ENCODE measurements around the gene AZGP1. TPM values are rescaled to one million over a fixed set of nuclear protein-coding genes. Genes with fewer than 3 reads are reported as not detected.

The AZGP1 gene
- total and polyA plus RNA-seq, 7 experiments from 2014 or later, result not detected

GRCh38 chr7:100003711-100004661 is 28.2 kb upstream of the AZGP1 start:
- Mint-ChIP-seq H3K4me3 (no peak overlapping the region), H3K27ac (no peak overlapping the region), H3K9me3 (no peaks in the 10 kb centered on the region), H3K27me3 (no peaks in the 10 kb centered on the region), H3K4me1 (peaks cover 0 to 5% (median 0%) of the 10 kb centered on the region in 7 donors), H3K36me3 (no peaks in the 10 kb centered on the region)
- Histone ChIP-seq H3K36me3 (ENCODE audit: control insufficient read depth in 2 of 3, insufficient read depth in 3 of 3, low read length in 3 of 3) (no peaks in the 10 kb centered on the region), H3K9me3 (ENCODE audit: control insufficient read depth in 2 of 3, low read length in 3 of 3) (no peaks in the 10 kb centered on the region), H3K27me3 (ENCODE audit: control insufficient read depth in 2 of 2, insufficient read depth in 2 of 2, low read length in 2 of 2) (no peaks in the 10 kb centered on the region), H3K4me3 (ENCODE audit: low read length) (no peak overlapping the region), H3K4me1 (ENCODE audit: control insufficient read depth in 2 of 2, insufficient read depth in 2 of 2, low read length in 2 of 2) (no peaks in the 10 kb centered on the region), H3K27ac (ENCODE audit: low read depth, low read length) (no peak overlapping the region)
- ChIA-PET CTCF (interaction anchor here (0.7 to 1.5 kb wide), 2 partner anchors 13 to 214 kb away, joined by 4 read pairs; no protein-coding TSS in a partner anchor), POLR2A (interaction anchor here (0.9 to 1.9 kb wide), 2 partner anchors 11 to 98 kb away, joined by 3 to 7 read pairs; partner anchors contain the start of genes AP4M1 and ZKSCAN1)
- DNase-seq, result no peak
- intact Hi-C loops (cut with micrococcal nuclease), result no loop called here
- ATAC-seq, result no peak

GRCh38 chr7:100000239-100000638 is 24.4 kb upstream of the AZGP1 start:
- Mint-ChIP-seq H3K9me3 (no peaks in the 10 kb centered on the region), H3K27ac (no peak overlapping the region), H3K36me3 (peaks cover 0 to 3% (median 0%) of the 10 kb centered on the region in 5 donors), H3K4me1 (peaks cover 7 to 19% (median 18%) of the 10 kb centered on the region in 7 donors), H3K4me3 (no peak overlapping the region), H3K27me3 (peaks cover 0 to 3% (median 0%) of the 10 kb centered on the region in 5 donors)
- Histone ChIP-seq H3K4me1 (ENCODE audit: control insufficient read depth in 2 of 2, insufficient read depth in 2 of 2, low read length in 2 of 2) (peaks cover 7 to 11% of the 10 kb centered on the region in 2 donors), H3K4me3 (ENCODE audit: low read length) (no peak overlapping the region), H3K36me3 (ENCODE audit: control insufficient read depth in 2 of 3, insufficient read depth in 3 of 3, low read length in 3 of 3) (no peaks in the 10 kb centered on the region), H3K9me3 (ENCODE audit: control insufficient read depth in 2 of 3, low read length in 3 of 3) (no peaks in the 10 kb centered on the region), H3K27ac (ENCODE audit: low read depth, low read length) (no peak overlapping the region), H3K27me3 (ENCODE audit: control insufficient read depth in 2 of 2, insufficient read depth in 2 of 2, low read length in 2 of 2) (no peaks in the 10 kb centered on the region)
- ChIA-PET POLR2A (interaction anchor here (0.7 kb wide), 1 partner anchor 210 kb away, joined by 3 read pairs; no protein-coding TSS in a partner anchor), CTCF (interaction anchor here (0.6 kb wide), 1 partner anchor 8 kb away, joined by 3 read pairs; no protein-coding TSS in a partner anchor)
- DNase-seq, result no peak
- intact Hi-C loops (cut with micrococcal nuclease), result no loop called here
- no peak for ATAC-seq

GRCh38 chr7:99997545-99998137 is 21.8 kb upstream of the AZGP1 start:
- ChIA-PET CTCF (no interaction called here), POLR2A (interaction anchor here (1.0 to 4.3 kb wide), 10 partner anchors 18 to 430 kb away, joined by 3 to 42 read pairs (median 4); partner anchors contain the start of genes LAMTOR4, MBLAC1, TRIM4 and ZKSCAN1)
- H3K9me3 ChIP-seq (ENCODE audit: control insufficient read depth in 2 of 3, low read length in 3 of 3), result no peaks in the 10 kb centered on the region
- peak overlapping the region; percentile 71 for H3K27ac ChIP-seq (ENCODE audit: low read depth, low read length)
- Mint-ChIP-seq H3K9me3 (no peaks in the 10 kb centered on the region), H3K27me3 (peaks cover 0 to 3% (median 0%) of the 10 kb centered on the region in 5 donors), H3K4me1 (peaks cover 7 to 21% (median 18%) of the 10 kb centered on the region in 7 donors), H3K4me3 (peak overlapping the region; percentile 71 to 85 (median 76)), H3K27ac (peak overlapping the region; percentile 57 to 95 (median 87)), H3K36me3 (peaks cover 0 to 3% (median 0%) of the 10 kb centered on the region in 5 donors)
- DNase-seq (peak; percentile 55 to 76 (median 72)), ATAC-seq (peak; percentile 96)
- H3K4me1 ChIP-seq (ENCODE audit: control insufficient read depth in 2 of 2, insufficient read depth in 2 of 2, low read length in 2 of 2), result peaks cover 7 to 11% of the 10 kb centered on the region in 2 donors
- no peaks in the 10 kb centered on the region for H3K36me3 ChIP-seq (ENCODE audit: control insufficient read depth in 2 of 3, insufficient read depth in 3 of 3, low read length in 3 of 3)
- no peaks in the 10 kb centered on the region for H3K27me3 ChIP-seq (ENCODE audit: control insufficient read depth in 2 of 2, insufficient read depth in 2 of 2, low read length in 2 of 2)
- intact Hi-C loops (cut with micrococcal nuclease), result loop anchor here (1.0 to 10.0 kb wide), 8 partner anchors 18 to 493 kb away; partner anchors contain the start of genes ZKSCAN1 (in 2 of the 2), ZKSCAN5 (in 1 of the 2), ZNF3 (in 1 of the 2) and ZNF394 (in 1 of the 2)
- peak overlapping the region; percentile 43 for H3K4me3 ChIP-seq (ENCODE audit: low read length)

GRCh38 chr7:99996755-99997544 is 21.1 kb upstream of the AZGP1 start:
- Histone ChIP-seq H3K4me1 (ENCODE audit: control insufficient read depth in 2 of 2, insufficient read depth in 2 of 2, low read length in 2 of 2) (peaks cover 7 to 11% of the 10 kb centered on the region in 2 donors), H3K27me3 (ENCODE audit: control insufficient read depth in 2 of 2, insufficient read depth in 2 of 2, low read length in 2 of 2) (no peaks in the 10 kb centered on the region), H3K27ac (ENCODE audit: low read depth, low read length) (peak overlapping the region; percentile 71), H3K9me3 (ENCODE audit: control insufficient read depth in 2 of 3, low read length in 3 of 3) (no peaks in the 10 kb centered on the region), H3K4me3 (ENCODE audit: low read length) (peak overlapping the region; percentile 43), H3K36me3 (ENCODE audit: control insufficient read depth in 2 of 3, insufficient read depth in 3 of 3, low read length in 3 of 3) (no peaks in the 10 kb centered on the region)
- CTCF ChIA-PET, result interaction anchor here (1.0 to 1.3 kb wide), 2 partner anchors 53 to 133 kb away, joined by 4 to 7 read pairs; partner anchors contain the start of gene ZSCAN21
- Mint-ChIP-seq H3K4me1 (peaks cover 8 to 21% (median 18%) of the 10 kb centered on the region in 7 donors), H3K36me3 (peaks cover 0 to 3% (median 0%) of the 10 kb centered on the region in 5 donors), H3K4me3 (peak overlapping the region; percentile 71 to 85 (median 76)), H3K27ac (peak overlapping the region; percentile 57 to 95 (median 87)), H3K27me3 (peaks cover 0 to 3% (median 0%) of the 10 kb centered on the region in 5 donors), H3K9me3 (no peaks in the 10 kb centered on the region)
- no peak for ATAC-seq
- DNase-seq, result no peak
- intact Hi-C loops (cut with micrococcal nuclease), result loop anchor here (1.0 to 10.0 kb wide), 8 partner anchors 18 to 492 kb away; partner anchors contain the start of genes ZKSCAN1 (in 2 of the 2), ZKSCAN5 (in 1 of the 2), ZNF3 (in 1 of the 2) and ZNF394 (in 1 of the 2)
- POLR2A ChIA-PET, result interaction anchor here (1.0 to 4.3 kb wide), 9 partner anchors 17 to 431 kb away, joined by 3 to 42 read pairs (median 3); partner anchors contain the start of genes MBLAC1, TRIM4, ZKSCAN1 and ZNF3

GRCh38 chr7:99994819-99995218 is 19.0 kb upstream of the AZGP1 start:
- Mint-ChIP-seq H3K27me3 (peaks cover 0 to 9% (median 0%) of the 10 kb centered on the region in 5 donors), H3K4me1 (peaks cover 9 to 24% (median 21%) of the 10 kb centered on the region in 7 donors), H3K27ac (peak overlapping the region in 1 of 9 donors; percentile 36), H3K4me3 (no peak overlapping the region), H3K9me3 (no peaks in the 10 kb centered on the region), H3K36me3 (peaks cover 0 to 3% (median 0%) of the 10 kb centered on the region in 5 donors)
- no peaks in the 10 kb centered on the region for H3K27me3 ChIP-seq (ENCODE audit: control insufficient read depth in 2 of 2, insufficient read depth in 2 of 2, low read length in 2 of 2)
- H3K36me3 ChIP-seq (ENCODE audit: control insufficient read depth in 2 of 3, insufficient read depth in 3 of 3, low read length in 3 of 3), result no peaks in the 10 kb centered on the region
- no peak overlapping the region for H3K4me3 ChIP-seq (ENCODE audit: low read length)
- ChIA-PET CTCF (interaction anchor here (1.2 to 1.7 kb wide), 3 partner anchors 75 to 469 kb away, joined by 3 to 7 read pairs (median 3); partner anchors contain the start of gene TRIM4), POLR2A (interaction anchor here (0.9 to 4.3 kb wide), 4 partner anchors 21 to 130 kb away, joined by 3 to 42 read pairs (median 16); partner anchors contain the start of genes TRIM4 and ZKSCAN1)
- intact Hi-C loops (cut with micrococcal nuclease), result loop anchor here (1.0 to 10.0 kb wide), 9 partner anchors 58 to 490 kb away; partner anchors contain the start of genes ZKSCAN5 (in 1 of the 2), ZNF3 (in 1 of the 2), ZNF394 (in 1 of the 2) and ZSCAN25 (in 1 of the 2)
- DNase-seq (no peak), ATAC-seq (no peak)
- H3K27ac ChIP-seq (ENCODE audit: low read depth, low read length), result no peak overlapping the region
- H3K4me1 ChIP-seq (ENCODE audit: control insufficient read depth in 2 of 2, insufficient read depth in 2 of 2, low read length in 2 of 2), result peaks cover 7 to 11% of the 10 kb centered on the region in 2 donors
- no peaks in the 10 kb centered on the region for H3K9me3 ChIP-seq (ENCODE audit: control insufficient read depth in 2 of 3, low read length in 3 of 3)
